Stimulated activated CD4-positive, alpha-beta T cell treated with anti-CD3 and anti-CD28 coated beads, Interleukin-15, amount 100 ng/mL, for 24 hours (primary cell): Measurements from ENCODE around the gene PRCD.
"Not testable (repeated sequence)": the region's sequence is repeated elsewhere in the genome, so short reads cannot be mapped to it uniquely, and the experiment has no call there.

ENCODE experiments used
- DNase-seq: peaks from one replicate; pipeline ENCODE4 v3.0.0-alpha.2; 2020

The PRCD gene

DNA sequence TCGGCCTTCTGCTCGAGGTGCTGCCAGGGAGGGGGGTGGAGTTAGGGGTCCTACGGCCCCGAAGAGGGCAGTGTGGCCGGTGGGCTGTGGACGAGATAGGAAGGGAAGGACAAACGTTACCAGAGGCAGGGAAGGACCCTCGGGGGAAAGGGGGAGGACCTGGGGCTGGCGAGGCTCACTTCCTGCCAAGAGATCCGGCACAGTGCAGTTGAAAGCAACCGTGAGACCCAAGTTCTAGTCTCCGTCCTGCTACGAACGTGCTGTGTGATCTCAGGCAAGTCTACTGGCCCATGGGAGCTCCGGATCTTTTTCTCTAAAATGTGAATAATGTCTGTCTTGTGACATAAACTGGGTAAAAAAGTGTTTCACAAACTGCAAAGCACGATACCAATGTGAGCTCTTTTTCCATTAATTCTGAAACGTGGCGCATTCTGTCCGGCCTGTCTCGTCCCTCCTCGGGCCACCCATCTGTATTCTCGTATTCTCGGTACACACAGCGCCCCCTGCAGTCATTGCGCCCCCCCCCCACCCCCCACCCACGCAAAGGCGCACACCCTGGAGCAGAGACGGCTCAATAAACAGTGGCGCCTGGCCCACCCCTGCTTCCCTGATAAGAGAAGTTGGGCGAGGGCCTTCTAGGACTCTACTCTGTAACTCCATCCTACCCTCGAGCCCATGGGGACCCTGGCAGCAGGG, 11.2 kb upstream of the PRCD start:
- DNase-seq: no peak

DNA sequence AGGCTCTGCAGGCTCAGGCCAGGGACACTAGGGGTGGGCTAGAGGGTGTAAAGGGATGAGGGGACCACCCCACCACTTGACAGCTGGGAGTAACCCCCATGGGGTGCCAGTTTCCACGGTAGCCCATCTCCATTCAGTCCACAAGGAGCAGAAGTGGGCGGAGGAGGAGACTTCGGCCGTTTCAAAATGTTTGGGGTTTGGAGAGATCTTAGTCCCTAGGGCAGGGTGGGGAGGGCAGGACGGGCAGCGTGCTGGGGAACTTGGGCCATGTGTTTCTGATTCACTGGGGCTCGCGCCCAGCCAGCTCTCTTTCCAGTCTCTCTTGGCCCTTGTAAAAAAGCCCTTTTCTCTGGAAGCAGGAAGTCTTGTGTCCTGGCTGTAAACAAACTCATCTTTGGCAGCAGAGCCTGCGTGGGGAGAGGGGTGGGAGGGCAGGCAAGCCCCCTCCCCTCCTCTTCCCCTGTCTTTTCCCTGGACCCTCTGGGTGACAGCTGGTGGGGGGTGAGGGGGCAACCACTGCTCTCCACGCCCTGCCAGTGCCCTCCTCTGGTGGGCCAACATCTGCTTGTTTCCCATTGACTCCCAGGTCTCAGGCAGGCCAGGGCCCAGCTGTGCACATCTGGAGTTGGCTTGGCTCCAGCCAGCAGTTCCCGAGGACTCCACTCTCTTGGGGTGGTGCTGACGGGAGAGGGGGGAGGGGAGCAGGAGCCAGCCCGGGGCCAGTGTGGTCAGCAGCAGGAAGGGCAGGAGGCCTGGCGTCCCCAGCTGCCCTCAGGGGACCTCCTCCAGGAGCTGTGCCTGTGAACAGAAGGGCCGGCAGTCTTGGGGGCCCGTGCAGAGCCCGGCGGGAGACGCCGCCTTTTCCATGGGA, 10.4 kb upstream of the PRCD start:
- no peak for DNase-seq

DNA sequence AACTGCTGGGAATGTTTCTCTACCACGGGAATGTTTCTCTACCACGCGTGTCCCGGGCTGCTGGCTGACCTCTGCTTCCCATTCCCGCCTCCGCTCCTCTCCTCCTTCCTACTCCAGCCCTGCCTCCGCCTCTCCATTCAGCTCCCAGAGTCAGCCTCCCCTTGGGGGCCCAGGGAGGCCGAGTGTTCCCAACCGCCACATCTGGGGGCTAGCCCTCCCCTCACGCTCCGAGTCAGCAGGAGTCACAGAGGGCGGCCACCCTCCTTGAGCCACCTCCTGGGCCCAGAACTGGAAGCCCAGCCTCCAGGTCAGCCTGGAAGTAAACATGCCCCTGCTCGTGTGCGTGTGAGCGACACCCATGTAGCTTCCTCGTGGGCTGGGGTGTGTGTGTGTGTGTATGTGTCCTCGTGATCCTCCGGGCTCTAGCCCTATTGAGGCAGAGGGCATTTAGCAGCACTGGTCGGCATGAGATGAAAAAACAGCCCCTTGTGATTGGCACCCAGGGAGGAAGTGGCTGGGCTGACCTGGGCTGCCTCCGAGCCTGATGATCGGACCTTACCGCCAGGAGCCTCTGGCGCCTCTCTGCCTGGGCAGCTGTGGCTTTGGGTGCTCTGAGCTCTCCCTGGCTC, 9.6 kb upstream of the PRCD start:
- no peak for DNase-seq

DNA sequence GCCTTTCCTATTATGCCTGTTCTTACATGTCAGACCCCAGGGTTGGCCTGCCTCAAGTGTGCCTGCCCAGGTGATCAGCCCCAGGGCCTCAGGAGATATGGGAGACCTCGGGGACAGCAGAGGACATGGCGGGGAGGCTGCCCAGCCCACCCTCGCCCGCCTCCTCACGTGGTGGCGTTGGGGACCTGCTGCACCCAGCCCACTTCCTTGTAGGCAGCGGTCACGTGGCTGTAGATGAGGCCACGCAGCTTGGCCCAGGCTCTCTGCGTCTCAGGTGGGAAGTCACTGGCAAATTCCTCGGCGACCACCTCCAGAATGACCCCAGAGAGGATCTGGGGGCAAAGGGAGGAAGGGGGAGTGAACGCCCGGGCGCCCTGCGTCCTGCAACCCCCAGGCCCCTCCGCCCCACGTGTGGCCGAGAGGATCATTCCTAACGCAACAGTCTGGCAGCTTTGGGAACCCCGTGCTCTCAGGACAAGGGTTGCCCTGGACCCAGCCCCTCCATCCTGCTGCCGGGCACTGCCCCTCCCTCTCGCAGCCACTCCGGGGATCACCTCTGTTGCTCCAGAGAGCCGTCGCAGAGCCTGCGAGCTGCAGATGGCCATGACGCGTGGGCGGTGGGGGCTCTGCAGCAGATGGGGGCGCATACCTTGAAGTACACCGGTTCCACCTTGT, 8.9 kb upstream of the PRCD start:
- no peak for DNase-seq

DNA sequence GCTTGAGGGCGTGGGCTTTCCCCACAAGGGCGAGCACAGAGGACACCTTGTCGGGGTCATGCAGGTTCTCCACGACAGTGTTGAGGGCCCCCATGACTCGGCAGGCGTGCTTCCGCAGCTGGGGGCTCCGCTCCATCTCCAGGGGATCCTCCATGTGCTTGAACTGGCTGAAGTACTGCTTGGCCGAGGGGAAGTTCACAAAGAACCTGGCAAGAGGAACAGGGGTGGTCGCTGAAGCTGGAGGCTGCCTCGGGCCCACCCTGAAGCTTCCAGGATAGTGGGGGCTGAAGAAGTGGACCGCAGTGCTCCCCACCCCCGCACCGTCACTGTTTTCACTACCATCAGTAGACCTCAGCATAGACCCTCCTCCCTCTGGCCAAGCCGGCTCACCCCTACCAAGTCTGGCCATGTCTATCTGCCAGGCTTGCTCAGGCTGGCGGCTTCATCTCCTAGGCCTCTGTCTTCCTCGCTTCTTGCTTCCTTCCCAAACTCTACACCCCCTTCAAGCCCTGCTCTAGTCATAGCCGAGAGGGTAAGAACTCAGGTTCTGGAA, 8.3 kb upstream of the PRCD start:
- no peak for DNase-seq

DNA sequence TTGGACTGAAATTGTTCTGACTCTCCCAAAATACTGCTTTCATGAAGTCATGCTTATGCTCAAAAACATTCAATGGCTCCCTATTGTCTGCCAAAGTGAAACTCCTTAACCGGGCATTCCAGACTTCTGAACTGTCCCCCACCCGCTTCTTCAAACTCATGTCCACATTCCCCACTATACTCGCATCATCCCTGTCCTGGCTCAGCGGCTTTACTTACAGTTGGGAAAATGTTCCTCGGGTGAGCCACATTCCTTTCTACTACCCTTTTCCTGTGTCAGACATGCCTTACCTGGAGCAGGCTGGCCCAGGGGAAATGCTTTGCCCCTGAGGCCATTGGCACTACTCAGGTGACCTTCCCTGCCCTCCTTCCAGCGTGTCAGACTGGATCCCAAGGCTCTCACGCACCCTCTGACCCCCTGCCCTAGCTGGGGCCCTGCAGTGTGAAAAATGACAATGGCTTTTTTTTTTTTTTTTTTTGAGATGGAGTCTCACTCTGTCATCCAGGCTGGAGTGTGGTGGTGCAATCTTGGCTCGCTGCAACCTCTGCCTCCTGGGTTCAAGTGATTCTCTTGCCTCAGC, 7.7 kb upstream of the PRCD start:
- DNase-seq: no peak

DNA sequence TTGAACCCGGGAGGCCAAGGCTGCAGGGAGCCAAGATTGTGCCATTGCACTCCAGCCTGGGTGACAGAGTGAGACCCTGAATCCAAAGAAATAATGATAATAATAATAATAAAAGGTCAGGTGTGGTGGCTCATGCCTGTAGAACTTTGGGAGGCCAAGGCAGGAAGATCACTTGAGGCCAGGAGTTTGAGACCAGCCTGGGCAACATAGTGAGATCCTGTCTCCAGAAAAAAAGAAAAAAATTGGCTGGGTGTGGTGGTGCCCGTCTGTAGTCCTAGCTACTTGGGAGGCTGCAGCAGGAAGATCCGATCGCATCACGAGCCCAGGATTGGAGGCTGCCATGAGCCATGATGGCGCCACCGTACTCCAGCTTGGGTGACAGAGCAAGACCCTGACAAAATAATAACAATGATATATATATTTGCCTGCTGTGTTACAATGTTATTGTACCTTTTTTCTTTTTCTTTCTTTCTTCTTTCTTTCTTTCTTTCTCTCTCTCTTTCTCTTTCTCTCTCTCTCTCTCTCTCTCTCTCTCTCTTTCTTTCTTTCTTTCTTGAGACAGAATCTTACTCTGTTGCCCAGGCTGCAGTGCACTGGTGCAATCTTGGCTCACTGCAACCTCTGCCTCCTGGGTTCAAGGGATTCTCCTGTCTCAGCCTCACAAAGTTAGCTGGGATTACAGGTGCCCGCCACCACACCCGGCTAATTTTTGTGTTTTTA, 6.0 kb upstream of the PRCD start:
- DNase-seq: not testable (repeated sequence)

DNA sequence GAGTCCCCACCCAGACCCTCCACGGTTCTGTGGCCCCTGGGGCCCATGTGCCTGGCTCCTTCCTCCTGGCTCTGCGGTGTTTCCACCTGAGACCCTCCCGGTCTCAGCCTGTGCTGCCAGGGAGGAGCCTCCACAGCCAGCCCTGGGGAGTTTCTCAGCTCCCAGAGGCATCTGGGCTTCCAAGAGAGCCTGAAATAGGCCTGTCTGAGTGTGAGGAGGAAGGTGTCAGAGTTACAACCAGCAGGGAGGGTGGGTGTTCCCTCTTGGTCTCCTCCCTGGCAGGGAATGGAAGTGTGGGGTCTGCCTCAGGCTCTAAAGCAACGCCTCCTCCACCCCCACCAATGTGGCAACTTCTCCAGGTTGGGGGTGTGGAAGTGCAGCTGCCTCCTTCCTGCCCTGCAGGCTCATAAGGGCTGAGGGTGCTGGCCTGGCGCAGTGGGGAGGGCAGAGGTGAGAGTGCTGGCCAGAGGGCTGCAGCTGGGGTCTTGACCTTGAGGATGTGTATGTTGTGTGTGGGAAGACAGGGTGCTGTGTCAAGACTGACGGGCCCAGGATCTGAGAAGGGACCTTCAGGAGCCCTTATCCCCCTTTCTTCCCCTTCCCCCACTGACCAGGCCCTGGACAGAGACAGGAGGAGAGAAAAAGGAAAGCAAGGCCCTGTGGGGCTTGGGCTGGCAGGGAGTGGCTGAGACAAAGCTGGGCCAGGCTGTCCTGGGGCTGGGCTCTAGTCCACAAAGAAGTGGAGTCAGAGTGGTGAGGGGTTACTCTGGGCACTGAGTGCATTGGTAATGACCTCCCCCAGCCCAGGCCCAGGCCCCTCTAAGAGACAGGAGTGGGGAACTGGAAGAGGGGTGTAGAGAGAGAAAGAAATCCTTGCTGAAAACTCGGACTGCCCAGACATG, 4.8 kb upstream of the PRCD start:
- DNase-seq: no peak

DNA sequence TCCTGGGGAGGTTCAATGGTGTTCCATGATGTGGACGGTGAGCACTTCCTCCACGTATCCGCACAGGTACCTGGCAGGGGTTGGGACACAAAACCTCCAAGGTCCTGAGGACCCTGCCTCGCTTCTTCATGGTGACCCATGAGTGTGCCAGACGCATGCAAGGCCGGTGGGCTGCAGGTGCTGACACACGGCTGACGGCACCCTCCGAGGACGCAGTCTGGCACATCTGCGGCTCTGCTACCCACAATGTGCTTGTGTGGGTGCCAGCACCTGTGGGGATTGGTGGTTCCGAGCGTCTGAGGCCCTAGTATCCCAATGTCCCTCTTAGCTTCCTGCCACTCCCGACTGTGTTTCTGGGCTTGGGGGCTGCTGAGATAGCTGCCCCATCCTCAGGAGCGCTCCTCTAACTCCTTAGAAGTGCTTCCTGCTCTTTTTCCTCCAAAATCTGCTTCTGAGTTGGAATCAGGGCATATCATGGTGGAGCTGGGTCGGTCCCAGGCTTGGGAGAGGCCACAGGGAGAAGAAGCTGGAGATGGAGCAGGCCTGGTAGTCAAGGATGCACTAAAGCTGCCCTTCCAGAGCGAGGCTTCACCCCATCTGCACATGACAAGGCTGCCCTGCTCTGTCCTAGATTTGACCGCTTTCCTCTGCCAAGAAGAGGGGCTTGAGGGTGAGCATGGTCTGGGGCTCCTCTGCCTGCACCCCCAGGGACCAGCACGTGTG, 3.9 kb upstream of the PRCD start:
- DNase-seq: no peak

DNA sequence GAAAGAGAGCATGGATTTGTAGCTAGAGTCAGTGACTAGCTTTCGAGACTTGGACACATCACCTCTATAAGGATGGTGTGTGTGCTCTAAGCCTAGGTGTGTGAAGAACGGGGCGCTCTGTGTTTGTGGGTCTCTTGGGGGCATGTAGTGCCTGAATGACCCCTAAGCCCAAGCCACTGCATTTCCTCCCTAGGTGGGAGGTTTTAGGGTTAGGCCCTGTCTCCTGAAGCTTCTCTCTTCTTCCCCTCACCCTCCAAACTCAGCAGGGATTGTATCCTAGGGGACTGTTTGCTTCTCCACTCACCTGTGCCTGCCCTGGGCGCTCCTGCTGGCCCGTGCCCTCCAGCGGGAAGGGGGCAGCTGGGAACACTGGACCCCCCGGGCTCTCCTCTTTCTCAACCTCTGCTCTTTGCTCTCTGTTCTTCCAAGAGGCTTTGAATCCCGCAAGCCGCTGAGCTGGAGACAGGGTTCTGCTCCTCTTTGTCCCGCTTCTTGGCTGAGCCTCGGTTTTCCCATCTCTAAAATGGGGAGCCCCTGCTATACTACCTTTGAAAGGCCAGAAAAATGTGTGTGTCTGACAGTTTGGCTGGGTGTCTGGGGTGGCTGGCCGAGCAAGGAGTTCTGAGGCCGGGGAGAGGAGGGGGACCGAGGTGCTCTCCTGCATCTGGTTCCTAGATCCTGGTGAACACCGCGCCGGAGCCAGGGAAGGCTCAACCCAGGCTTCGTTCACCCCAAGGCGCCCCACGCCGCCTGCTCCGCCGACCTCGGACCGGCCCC, 3.1 kb upstream of the PRCD start:
- DNase-seq: no peak

DNA sequence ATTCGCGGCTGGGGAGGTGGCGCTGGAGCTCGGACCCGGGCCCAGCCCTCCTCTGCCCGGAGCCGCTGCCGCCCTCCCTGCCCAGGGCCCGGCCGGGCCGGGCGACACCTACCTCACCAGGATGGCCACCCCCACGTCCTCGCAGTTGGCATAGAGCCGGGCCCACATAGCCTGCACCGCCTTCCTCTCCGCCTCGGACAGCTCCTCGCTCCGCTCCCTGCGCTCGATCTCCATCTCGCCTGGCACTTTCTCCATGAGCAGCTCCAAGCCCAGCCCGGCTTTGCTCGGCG, 2.6 kb upstream of the PRCD start:
- DNase-seq: no peak

DNA sequence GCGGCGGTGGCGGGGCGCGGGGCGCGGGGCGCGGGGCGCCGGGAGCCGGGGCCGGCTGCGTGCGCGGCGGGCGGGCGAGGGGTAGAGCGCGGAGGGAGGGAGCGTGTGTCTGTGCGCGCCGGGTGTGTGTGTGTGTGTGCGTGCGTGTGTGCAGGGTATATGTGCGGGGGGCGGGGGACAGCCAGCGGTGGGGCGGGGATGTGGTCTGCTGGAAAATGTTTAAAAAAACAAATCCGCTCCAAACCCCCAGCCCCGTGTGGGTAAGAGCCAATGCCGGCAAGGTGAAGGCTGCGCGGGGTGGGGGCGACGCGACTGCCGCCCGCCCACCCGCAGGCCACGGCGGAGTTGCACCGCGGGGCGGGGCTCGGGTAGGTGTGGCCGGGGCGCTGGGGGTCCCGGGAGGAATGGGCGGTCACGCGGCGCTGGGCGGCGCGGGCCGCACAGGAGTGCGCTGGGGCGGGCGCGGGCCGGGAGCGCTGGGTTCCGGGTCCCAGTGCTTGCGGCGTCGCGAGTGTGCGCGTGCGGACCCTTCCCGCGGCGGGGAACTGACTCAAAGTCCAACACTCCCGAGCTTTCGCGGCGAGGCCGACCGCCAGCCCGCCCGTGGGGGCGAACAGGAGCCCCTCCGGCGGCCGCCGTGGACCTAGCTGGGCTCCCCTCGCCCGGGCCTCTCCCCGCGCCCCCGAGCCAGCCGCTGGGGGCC, 2.1 kb upstream of the PRCD start, which contains the start of gene CYGB:
TSS of gene CYGB (minus strand) at position 132 of the 703 bp plus-strand sequence. CDS start 167 bp downstream, outside the sequence.
- DNase-seq: no peak

DNA sequence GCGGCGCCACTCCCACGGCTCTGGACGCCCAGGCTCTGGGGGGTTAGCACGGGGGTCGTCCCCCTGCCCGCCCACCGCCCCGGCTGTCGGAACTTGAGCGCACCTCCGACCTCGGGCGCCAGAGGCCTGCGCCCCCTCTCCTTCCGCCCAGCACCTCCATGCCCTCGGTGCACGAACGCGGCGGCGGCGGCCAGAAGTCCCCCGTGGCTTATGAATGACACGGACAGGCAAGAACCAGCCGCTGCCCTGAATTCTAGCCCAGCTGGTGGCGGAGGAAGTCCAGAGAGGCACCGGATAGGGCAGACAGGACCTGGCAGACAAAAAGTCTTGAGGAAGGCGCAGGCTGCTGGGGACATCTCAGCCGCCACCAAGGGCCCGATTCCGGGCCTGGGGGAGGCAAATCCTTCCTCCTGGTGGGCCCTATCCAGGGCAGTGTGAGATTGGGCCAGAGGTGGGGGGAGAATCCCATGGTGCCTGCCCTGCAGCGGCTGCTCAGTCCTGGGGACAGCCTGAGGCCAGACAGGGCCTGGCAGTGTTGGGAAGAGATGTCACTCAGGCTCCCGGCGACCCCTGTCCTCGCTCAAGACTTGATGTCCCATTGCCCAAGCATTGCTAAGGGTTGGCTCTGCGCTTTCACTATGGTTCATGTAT, 1.4 kb upstream of the PRCD start:
- no peak for DNase-seq

DNA sequence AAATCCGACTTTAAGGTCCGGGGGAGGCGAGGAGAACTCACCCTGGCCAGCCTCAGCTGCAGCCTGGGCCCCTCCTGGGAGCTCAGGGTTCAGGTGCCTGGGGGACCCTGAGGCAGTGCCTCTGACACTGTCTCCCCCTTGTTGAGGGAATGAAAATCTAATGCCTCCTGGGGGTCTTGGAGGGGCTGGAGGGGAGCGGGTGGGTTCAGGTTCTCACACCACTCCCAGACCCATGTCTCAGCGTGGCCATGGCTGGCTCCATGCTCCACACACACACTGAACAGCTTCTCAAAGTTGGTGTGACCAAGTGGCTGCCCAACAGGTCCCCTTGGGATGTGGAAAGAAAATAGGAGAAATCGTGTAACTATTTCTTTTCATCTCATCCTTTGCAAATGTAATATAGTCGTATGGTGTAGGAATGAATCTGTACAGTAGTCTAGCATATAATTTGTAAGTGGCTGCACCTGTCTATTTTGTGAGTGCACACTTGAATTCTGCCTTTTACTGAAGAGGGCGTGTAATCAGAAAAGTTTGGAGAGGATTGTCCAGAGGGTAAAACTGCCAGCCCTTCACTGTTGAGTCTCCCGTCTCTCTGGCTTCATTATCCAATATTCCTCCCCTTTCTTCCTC, 788 bp upstream of the PRCD start:
- DNase-seq: no peak

DNA sequence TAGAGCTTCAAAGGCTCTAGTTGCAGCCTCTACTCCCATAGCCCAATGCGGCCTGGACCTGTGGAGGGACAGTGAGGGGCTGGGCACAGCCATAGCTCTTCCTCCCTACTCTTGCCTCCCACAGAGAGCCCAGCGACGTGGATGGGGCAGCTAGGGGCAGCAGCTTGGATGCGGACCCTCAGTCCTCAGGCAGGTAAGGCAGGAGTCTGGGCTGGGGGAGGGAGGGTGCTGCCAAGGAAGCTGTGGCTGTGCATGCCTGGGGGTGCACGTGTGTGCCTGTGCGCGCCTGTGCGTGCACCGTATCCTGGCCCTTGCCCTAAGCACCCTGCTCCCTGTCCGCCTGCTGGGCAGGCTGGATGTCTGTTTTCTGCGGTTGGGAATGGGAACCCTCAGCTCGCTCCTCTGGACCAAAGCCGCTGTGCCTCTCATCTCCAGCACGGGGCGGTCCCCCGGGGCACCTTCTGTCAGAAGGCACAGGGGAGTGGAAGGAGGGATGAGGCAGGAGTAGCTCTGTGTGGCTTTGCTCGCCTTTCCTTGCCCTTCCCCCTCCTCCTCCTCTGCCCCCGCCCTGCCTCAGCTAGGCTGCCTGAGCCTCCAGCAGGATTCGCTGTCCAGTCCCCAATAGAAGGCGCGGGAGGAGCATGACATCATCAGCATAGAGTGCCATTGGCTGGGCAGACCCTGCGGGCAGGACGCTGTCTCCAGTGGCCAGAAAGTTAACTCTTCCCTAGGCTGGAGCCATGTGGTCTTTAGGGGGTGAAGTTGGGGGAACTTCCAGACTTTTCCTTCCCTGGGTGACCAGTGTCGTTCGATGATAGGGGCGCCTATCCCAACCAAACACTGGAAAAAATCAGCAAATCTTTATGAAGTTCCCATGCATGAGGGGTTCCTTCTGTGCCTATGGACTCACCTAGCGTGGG, 797 bp downstream of the PRCD start:
- peak; percentile 53 for DNase-seq

DNA sequence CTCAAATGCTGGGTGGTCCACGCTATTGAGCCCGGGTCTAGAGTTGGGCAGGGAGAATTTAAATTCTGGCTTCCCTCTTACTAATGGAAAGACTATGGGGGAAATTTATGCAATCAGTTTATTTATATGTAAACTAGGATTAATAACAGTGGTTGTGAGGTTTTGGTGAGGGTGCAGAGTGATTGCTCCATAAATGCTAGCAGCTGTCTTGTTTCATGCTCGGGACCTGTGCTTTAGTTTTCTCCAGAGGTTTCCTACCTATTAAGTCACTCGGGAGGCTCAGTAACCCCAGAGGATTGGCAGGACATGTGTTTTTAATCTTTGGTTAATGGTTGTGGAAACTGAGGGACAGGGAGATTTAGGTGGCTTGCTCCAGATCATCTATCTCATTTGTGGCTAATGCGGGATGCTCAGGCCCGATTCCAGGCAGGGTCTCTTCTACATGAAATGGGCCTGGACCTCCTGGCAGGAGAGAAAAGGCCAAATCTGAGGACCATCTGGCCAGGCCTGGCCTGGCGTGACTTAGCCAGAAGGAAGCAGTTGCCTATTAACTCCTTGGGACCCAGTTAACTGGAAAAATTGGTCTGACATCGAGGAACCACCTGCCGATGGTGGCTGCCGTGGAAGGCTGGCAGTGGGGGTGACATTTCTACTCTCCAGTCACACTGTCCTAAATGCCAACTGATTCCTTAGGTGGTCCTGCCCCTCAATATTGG, 2.1 kb downstream of the PRCD start:
- DNase-seq: no peak
